ENCODE results near the gene RIPOR3.
"Not testable (repeated sequence)": the region's sequence is repeated elsewhere in the genome, so short reads cannot be mapped to it uniquely, and the experiment has no call there.

Gene RIPOR3

GRCh38 chr20:50680105-50680960 is 11.0 kb downstream of the RIPOR3 start:
- DNase-seq (ENCODE audit: low spot score): no peak

DNA sequence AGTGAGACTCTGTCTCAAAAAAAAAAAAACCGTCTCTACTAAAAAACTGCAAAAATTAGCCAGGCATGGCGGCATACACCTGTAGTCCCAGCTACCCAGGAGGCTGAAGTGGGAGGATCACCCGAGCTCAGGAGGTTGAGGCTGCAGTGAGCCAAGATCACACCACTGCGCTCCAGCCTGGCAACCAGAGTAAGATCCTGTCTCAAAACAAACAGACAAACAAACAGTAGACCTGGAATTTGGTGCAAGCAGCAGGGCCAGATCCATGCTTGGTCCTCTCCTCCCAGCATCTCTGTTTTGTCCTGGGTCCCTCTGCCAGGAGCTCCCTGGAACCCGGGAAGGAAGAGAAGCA is 11.6 kb downstream of the RIPOR3 start:
- no peak for DNase-seq (ENCODE audit: low spot score)

DNA sequence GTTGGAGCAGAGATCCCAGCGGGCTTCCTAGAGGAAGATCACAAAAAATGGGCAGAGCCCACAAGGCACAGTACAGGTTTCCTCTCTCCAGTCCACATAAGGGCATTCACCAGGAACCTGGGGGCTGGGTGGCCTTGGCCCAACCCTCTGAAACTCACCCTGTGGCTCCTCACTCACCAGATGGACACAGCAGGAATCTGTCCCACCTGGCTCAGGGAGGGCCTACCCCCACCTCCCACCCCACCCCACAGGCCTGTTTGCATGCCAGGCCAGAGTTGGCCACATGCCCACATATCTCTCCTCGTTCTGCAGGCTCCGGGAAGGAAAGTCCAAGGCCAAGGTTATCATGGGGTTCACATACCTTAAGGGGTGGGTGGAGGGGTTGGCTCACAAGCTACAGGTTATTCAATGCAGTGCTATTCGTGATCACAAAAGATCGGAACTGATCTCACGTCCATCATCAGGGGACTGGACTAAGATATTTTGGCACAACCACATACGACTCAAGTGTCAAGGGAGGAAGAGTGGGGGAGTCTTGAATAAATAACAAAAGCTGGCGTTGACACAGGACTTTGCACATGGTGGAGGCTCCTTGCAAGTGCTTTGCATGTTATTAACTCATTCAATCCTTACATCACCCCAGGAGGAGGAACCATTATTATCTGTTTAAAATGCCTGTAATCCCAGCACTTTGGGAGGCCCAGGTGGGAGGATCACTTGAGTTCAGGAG is 13.0 kb downstream of the RIPOR3 start:
- peak; percentile 46 for DNase-seq (ENCODE audit: low spot score)

GRCh38 chr20:50676858-50677257 is 14.5 kb downstream of the RIPOR3 start:
- DNase-seq (ENCODE audit: low spot score): no peak

- not testable (repeated sequence) for DNase-seq (ENCODE audit: low spot score)
These were observed 15.0 kb downstream of the RIPOR3 start for GRCh38 chr20:50676377-50676731.

GRCh38 chr20:50675671-50676376 is 15.5 kb downstream of the RIPOR3 start:
- no peak for DNase-seq (ENCODE audit: low spot score)

DNA sequence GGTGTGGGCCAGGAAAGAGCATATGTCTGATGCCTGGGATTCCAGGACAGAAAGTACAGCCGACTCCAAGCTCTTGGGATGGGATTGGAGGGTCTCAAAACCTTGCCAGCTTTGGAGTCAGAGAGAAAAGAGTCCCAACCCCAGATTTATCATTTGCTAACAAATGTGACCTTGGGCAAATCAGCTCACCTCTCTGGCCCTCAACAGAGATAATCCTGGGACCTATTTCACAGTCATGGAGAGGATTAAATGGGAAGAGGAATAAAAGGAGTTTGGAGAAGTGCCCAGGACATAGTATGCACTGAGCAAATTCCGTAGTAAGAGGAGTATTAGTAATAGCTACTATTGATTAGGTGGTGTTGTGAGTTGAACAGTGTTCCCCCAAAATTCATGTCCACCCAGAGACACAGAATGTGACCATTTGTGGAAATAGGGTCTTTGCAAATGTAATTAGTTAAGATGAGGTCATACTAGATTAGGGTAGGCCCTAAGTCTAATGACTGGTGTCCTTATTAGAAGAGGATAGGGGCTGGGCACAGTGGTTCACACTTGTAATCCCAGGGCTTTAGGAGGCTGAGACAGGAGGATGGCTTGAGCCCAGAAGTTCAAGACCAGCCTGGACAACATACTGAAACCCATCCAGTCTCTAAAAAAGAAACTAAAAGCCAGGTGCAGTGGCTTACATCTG is 17.1 kb downstream of the RIPOR3 start:
- no peak for DNase-seq (ENCODE audit: low spot score)

- no peak for DNase-seq (ENCODE audit: low spot score)
These were observed 17.7 kb downstream of the RIPOR3 start for GRCh38 chr20:50673466-50674137.

- DNase-seq (ENCODE audit: low spot score): no peak
These were observed 18.2 kb downstream of the RIPOR3 start for GRCh38 chr20:50673146-50673465.

DNA sequence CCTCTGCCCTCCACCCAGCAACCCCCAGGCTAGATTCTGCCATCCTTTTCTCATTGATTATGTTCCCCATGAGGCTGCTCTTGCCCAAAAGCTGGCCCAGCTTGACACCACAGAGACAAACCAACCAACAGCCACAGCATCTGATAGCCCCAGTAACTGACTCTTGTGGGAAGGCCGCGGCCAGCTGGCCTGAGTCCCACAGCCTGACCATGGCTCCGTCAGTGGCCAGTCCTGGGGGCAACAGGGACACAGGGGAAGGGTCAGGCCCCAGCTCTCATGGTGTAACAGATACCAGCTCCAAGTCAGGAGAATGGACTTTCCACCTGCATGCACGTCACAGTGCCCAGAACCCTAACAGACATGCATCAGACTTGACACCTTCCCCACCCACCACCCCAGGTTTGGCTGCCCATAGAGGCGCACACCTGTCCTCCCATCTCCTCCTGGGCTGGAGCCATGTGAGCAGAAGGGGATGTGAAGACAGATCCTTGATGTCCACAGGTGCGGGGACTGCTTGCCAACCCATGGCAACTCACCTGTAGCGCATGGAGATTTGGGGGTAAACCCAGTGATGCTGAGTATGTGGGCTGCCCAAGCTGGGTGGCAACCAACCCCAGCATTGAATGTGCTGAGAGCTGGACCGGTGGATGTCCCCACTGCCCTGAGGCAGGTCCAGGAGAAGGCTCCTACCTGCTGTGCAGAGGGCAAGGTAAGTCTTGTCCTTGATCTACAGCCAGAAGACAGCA is 18.8 kb downstream of the RIPOR3 start:
- DNase-seq (ENCODE audit: low spot score): no peak

DNA sequence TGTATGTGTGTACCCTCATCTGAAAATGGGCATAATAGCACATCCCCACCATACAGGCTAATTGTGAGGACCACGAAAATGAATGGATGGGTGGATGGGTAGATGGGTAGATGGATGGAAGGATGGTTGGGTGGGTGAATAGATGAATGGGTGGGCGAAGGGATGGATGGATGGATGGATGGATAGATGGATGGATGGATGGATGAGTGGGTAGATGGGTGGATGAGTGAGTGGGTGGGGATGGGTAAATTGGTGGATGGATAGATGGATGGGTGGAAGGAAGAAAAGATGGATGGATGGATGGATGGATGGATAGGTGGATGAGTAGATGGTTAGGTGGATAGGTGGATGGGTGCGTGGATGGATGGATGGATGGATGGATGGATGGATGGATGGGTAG is 19.7 kb downstream of the RIPOR3 start:
- DNase-seq (ENCODE audit: low spot score): no peak

DNA sequence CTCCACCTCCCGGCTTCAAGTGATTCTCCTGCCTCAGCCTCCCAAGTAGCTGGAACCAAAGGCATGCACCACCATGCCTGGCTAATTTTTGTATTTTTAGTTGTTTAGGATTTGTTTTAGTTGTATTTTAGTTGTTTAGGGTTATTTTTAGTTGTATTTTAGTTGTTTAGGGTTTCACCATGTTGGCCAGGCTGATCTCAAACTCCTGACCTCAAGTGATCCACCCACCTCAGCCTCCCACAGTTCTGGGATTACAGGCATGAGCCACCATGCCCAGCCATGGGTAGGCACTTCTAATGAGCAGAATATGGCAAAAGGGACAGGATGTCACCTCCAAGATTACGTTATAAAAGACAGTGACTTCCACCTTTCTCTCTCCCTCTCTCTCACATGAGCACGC is 20.3 kb downstream of the RIPOR3 start:
- not testable (repeated sequence) for DNase-seq (ENCODE audit: low spot score)

DNA sequence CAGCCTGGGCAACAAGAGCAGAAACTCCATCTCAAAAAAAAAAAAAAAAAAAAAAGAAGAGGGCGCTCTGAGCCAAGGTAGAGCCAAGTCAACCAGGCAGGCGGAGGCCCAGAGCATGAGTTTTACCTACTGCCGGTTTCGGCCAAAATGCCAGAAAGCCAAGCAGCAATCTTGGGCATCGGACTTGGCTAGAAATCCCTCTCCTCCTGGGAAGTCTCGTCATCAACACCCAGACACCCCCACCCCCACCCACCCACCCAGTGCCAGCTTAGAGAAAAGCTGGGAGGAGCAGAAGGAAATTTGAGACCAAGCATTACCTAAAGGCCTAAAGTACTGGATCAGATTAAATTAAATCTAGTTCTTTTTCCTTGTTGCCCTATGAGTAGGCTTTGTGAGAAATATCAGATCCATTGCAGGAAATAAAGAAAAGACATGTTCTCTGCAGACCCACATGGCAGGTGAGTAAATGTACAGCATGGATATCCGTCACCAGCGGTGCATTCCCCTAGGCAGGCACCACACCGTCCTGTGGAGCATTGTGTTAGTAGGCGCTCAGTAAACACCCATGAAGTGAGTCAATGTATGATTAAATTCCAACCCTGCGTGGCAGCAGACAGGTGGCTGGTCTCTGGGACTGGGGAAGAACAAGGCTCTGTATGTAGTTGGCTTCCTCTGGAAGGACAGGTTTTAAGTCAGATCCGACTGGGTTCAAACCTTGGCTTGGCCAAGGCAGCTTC is 21.0 kb downstream of the RIPOR3 start:
- peak; percentile 50 for DNase-seq (ENCODE audit: low spot score)

GRCh38 chr20:50668798-50669197 is 22.5 kb downstream of the RIPOR3 start:
- DNase-seq (ENCODE audit: low spot score): no peak

- no peak for DNase-seq (ENCODE audit: low spot score)
These were observed 23.0 kb downstream of the RIPOR3 start for GRCh38 chr20:50668326-50668725.

DNA sequence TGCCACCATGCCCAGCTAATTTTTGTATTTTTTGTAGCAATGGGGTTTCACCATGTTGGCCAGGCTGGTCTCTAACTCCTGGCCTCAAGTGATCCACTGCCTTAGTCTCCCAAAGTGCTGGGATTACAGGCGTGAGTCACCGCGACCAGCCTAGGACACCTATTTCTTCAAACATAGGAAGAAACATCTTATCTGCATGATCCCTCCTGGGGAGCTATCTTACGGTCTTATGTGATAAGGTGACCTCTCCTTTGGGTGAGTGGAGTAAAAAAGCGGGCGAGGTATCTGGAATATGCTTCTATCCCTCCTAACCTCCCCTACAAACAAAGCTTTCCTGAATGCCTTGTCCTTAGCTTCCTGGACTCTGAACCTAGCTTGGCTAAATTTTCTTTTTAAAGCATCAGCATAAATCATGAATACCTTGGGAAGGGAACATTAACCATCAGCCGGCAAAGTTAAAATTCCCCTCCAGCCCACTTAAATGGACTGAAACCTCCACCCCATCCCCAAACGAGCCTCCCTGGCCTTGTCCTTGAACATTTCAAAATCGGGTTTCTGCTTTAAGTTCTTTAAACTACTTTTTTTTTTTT is 24.5 kb downstream of the RIPOR3 start:
- DNase-seq (ENCODE audit: low spot score): no peak

GRCh38 chr20:50664254-50664653 is 27.1 kb downstream of the RIPOR3 start:
- DNase-seq (ENCODE audit: low spot score): no peak

DNA sequence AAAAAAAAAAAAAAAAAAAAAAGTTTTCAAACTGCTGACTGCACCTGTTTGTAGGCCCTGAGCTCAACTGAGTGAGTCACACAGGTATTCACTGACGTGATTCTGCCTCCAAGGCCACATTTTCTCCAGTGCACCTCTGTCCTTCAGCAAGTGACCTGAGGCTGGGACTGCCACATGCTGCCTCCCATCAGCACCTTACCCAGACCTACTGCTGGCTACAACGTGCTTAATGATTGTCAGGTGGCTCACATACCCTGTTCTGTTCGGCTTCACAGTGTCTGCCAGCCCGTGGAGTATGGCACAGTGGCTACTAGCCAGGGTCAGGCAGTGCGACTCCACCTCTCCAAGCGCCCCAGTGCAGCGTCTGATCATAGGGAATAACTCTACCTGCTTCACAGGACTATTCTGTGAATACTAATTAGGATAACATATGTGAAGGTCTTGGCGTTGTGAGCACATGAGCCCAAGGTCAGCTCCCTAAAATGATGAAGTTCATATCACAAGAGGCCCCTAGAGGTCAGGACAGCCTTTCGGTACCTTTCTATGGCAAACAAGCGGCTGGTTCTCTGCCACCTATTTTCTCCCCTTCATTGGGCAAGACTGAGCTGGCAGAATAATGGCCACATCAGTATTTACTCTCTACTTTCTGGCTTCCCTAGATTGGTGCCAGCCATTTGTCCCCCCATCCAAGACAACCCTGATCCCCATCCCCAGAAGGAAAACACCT is 28.1 kb downstream of the RIPOR3 start:
- no peak for DNase-seq (ENCODE audit: low spot score)

DNA sequence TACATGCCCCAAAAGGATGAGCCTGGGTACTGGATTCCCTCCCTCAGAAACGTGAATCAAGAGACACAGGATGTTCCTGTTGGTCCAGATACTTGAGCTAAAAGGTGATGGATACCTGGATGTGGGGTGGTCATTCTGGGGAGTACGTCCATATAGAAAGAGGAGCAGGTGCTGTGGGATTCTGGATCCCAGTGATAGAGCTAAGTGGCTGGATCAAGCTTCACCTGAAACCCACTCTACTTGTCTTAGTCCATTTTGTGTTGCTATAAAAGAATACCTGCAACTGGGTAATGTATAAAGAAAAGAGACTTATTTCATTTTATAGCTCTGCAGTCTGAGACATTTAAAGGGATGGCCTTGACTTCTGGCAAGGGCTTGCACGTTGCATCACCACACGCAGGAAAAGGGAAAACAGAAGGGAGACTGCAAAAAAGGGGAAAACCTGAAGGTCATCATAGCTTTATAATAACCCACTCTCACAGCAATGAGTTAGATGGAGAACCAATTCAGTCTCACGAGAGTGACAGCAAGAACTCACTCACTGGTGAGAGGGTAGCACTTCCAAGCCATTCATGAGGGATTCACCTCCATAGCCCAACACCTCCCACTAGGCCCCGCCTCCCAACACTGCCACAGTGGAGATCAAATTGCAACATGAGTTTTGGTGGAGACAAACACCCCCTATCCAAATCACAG is 31.2 kb downstream of the RIPOR3 start:
- DNase-seq (ENCODE audit: low spot score): no peak

Data from LoVo (cell line).